HG02610 (cell line): Measurements from ENCODE around the gene PCDHB11.
"Not testable (repeated sequence)": the region's sequence is repeated elsewhere in the genome, so short reads cannot be mapped to it uniquely, and the experiment has no call there.

Experiments
- ATAC-seq: cut with Tn5 transposase; IDR thresholded peaks from one replicate; pipeline ENCODE4 v1.9.1; 2021; ENCODE audit warnings: mild to moderate bottlenecking, moderate library complexity; ENCODE audit not compliant: unreplicated experiment

PCDHB11 gene

GRCh38 chr5:141235922-141236321 is 36.5 kb downstream of the PCDHB11 start:
- ATAC-seq: not testable (repeated sequence)

- no peak for ATAC-seq
These were observed 37.3 kb downstream of the PCDHB11 start for GRCh38 chr5:141236516-141237313.

- ATAC-seq: no peak
These were observed 42.1 kb downstream of the PCDHB11 start for GRCh38 chr5:141241496-141241895.

- no peak for ATAC-seq
These were observed 45.9 kb downstream of the PCDHB11 start, which contains the start of gene PCDHB15 for GRCh38 chr5:141245250-141245717. Gene PCDHB15, plus strand, starts transcription at chr5:141245395. Its CDS starts 184 bp downstream, at chr5:141245579.

GRCh38 chr5:141246971-141247370 is 47.5 kb downstream of the PCDHB11 start:
- not testable (repeated sequence) for ATAC-seq

- not testable (repeated sequence) for ATAC-seq
These were observed 48.0 kb downstream of the PCDHB11 start for GRCh38 chr5:141247434-141247833.

- no peak for ATAC-seq
These were observed 51.1 kb downstream of the PCDHB11 start for GRCh38 chr5:141250576-141250975.
